ENCODE results near the gene PLEKHN1.
"Not testable (repeated sequence)": the region's sequence is repeated elsewhere in the genome, so short reads cannot be mapped to it uniquely, and the experiment has no call there.

PLEKHN1 gene

GRCh38 chr1:974293-974640 is 8.0 kb downstream of the PLEKHN1 start:
- Histone ChIP-seq H2AFZ (ENCODE audit: low read depth, low read length) (no peak overlapping the region), H3K27me3 (ENCODE audit: insufficient read depth, low read length) (peaks cover 58% of the 10 kb centered on the region), H3K4me1 (ENCODE audit: insufficient read depth, low read length) (peaks cover 10% of the 10 kb centered on the region), H3K9me3 (ENCODE audit: low read length) (peaks cover 2% of the 10 kb centered on the region), H3K36me3 (ENCODE audit: insufficient read depth, low read length) (no peaks in the 10 kb centered on the region), H3K4me3 (ENCODE audit: low read length) (no peak overlapping the region)

- no peak overlapping the region for H3K4me3 ChIP-seq (ENCODE audit: low read length)
- peaks cover 2% of the 10 kb centered on the region for H3K9me3 ChIP-seq (ENCODE audit: low read length)
- no peaks in the 10 kb centered on the region for H3K36me3 ChIP-seq (ENCODE audit: insufficient read depth, low read length)
- H2AFZ ChIP-seq (ENCODE audit: low read depth, low read length): no peak overlapping the region
- peaks cover 53% of the 10 kb centered on the region for H3K27me3 ChIP-seq (ENCODE audit: insufficient read depth, low read length)
- peaks cover 10% of the 10 kb centered on the region for H3K4me1 ChIP-seq (ENCODE audit: insufficient read depth, low read length)
These were observed 8.5 kb downstream of the PLEKHN1 start for GRCh38 chr1:974687-975328.

GRCh38 chr1:975365-975764 is 9.1 kb downstream of the PLEKHN1 start:
- Histone ChIP-seq H3K27me3 (ENCODE audit: insufficient read depth, low read length) (peaks cover 47% of the 10 kb centered on the region), H3K9me3 (ENCODE audit: low read length) (peaks cover 4% of the 10 kb centered on the region)

GRCh38 chr1:975896-976683 is 9.8 kb downstream of the PLEKHN1 start:
- H3K36me3 ChIP-seq (ENCODE audit: insufficient read depth, low read length): no peaks in the 10 kb centered on the region
- H3K4me3 ChIP-seq (ENCODE audit: low read length): no peak overlapping the region
- H2AFZ ChIP-seq (ENCODE audit: low read depth, low read length): no peak overlapping the region
- peaks cover 4% of the 10 kb centered on the region for H3K9me3 ChIP-seq (ENCODE audit: low read length)
- peaks cover 10% of the 10 kb centered on the region for H3K4me1 ChIP-seq (ENCODE audit: insufficient read depth, low read length)
- peaks cover 44% of the 10 kb centered on the region for H3K27me3 ChIP-seq (ENCODE audit: insufficient read depth, low read length)

More at GRCh38 chr1:975365-975764, 9.1 kb downstream of the PLEKHN1 start:
- Histone ChIP-seq H3K36me3 (ENCODE audit: insufficient read depth, low read length) (no peaks in the 10 kb centered on the region), H3K4me1 (ENCODE audit: insufficient read depth, low read length) (peaks cover 10% of the 10 kb centered on the region), H3K4me3 (ENCODE audit: low read length) (no peak overlapping the region), H2AFZ (ENCODE audit: low read depth, low read length) (no peak overlapping the region)

- H3K27me3 ChIP-seq (ENCODE audit: insufficient read depth, low read length): peaks cover 43% of the 10 kb centered on the region
- H3K4me1 ChIP-seq (ENCODE audit: insufficient read depth, low read length); H3K36me3 ChIP-seq (ENCODE audit: insufficient read depth, low read length); H2AFZ ChIP-seq (ENCODE audit: low read depth, low read length); H3K9me3 ChIP-seq (ENCODE audit: low read length); H3K4me3 ChIP-seq (ENCODE audit: low read length): not testable (repeated sequence)
These were observed 10.5 kb downstream of the PLEKHN1 start for GRCh38 chr1:976791-977190.

- peaks cover 4% of the 10 kb centered on the region for H3K9me3 ChIP-seq (ENCODE audit: low read length)
- peaks cover 10% of the 10 kb centered on the region for H3K4me1 ChIP-seq (ENCODE audit: insufficient read depth, low read length)
- no peaks in the 10 kb centered on the region for H3K36me3 ChIP-seq (ENCODE audit: insufficient read depth, low read length)
- no peak overlapping the region for H2AFZ ChIP-seq (ENCODE audit: low read depth, low read length)
- H3K4me3 ChIP-seq (ENCODE audit: low read length): no peak overlapping the region
- peaks cover 40% of the 10 kb centered on the region for H3K27me3 ChIP-seq (ENCODE audit: insufficient read depth, low read length)
These were observed 12.0 kb downstream of the PLEKHN1 start for GRCh38 chr1:978069-978834.

- no peak overlapping the region for H2AFZ ChIP-seq (ENCODE audit: low read depth, low read length)
- H3K27me3 ChIP-seq (ENCODE audit: insufficient read depth, low read length): peaks cover 33% of the 10 kb centered on the region
- peaks cover 4% of the 10 kb centered on the region for H3K9me3 ChIP-seq (ENCODE audit: low read length)
- no peaks in the 10 kb centered on the region for H3K36me3 ChIP-seq (ENCODE audit: insufficient read depth, low read length)
- H3K4me1 ChIP-seq (ENCODE audit: insufficient read depth, low read length): peaks cover 4% of the 10 kb centered on the region
- no peak overlapping the region for H3K4me3 ChIP-seq (ENCODE audit: low read length)
These were observed 12.8 kb downstream of the PLEKHN1 start for GRCh38 chr1:978835-979743.

- H2AFZ ChIP-seq (ENCODE audit: low read depth, low read length): no peak overlapping the region
- peaks cover 27% of the 10 kb centered on the region for H3K27me3 ChIP-seq (ENCODE audit: insufficient read depth, low read length)
- H3K4me3 ChIP-seq (ENCODE audit: low read length): no peak overlapping the region
- peaks cover 4% of the 10 kb centered on the region for H3K9me3 ChIP-seq (ENCODE audit: low read length)
- peaks cover 4% of the 10 kb centered on the region for H3K4me1 ChIP-seq (ENCODE audit: insufficient read depth, low read length)
- no peaks in the 10 kb centered on the region for H3K36me3 ChIP-seq (ENCODE audit: insufficient read depth, low read length)
These were observed 13.4 kb downstream of the PLEKHN1 start for GRCh38 chr1:979744-980072.

GRCh38 chr1:980137-980571 is 13.9 kb downstream of the PLEKHN1 start:
- Histone ChIP-seq H3K9me3 (ENCODE audit: low read length) (peaks cover 4% of the 10 kb centered on the region), H3K36me3 (ENCODE audit: insufficient read depth, low read length) (no peaks in the 10 kb centered on the region), H3K27me3 (ENCODE audit: insufficient read depth, low read length) (peaks cover 23% of the 10 kb centered on the region), H3K4me1 (ENCODE audit: insufficient read depth, low read length) (peaks cover 4% of the 10 kb centered on the region), H3K4me3 (ENCODE audit: low read length) (no peak overlapping the region), H2AFZ (ENCODE audit: low read depth, low read length) (no peak overlapping the region)

- peaks cover 3% of the 10 kb centered on the region for H3K4me1 ChIP-seq (ENCODE audit: insufficient read depth, low read length)
- H3K9me3 ChIP-seq (ENCODE audit: low read length): peaks cover 4% of the 10 kb centered on the region
- no peaks in the 10 kb centered on the region for H3K36me3 ChIP-seq (ENCODE audit: insufficient read depth, low read length)
- no peak overlapping the region for H3K4me3 ChIP-seq (ENCODE audit: low read length)
- H2AFZ ChIP-seq (ENCODE audit: low read depth, low read length): no peak overlapping the region
- peaks cover 19% of the 10 kb centered on the region for H3K27me3 ChIP-seq (ENCODE audit: insufficient read depth, low read length)
These were observed 14.5 kb downstream of the PLEKHN1 start for GRCh38 chr1:980602-981395.

- peaks cover 20% of the 10 kb centered on the region for H3K27me3 ChIP-seq (ENCODE audit: insufficient read depth, low read length)
- peaks cover 2% of the 10 kb centered on the region for H3K4me1 ChIP-seq (ENCODE audit: insufficient read depth, low read length)
- no peak overlapping the region for H2AFZ ChIP-seq (ENCODE audit: low read depth, low read length)
- no peak overlapping the region for H3K4me3 ChIP-seq (ENCODE audit: low read length)
- peaks cover 4% of the 10 kb centered on the region for H3K9me3 ChIP-seq (ENCODE audit: low read length)
- no peaks in the 10 kb centered on the region for H3K36me3 ChIP-seq (ENCODE audit: insufficient read depth, low read length)
These were observed 15.2 kb downstream of the PLEKHN1 start for GRCh38 chr1:981491-981954.
